Transverse colon (tissue), 4 donors: Measurements from ENCODE around the gene NOTCH2. TPM values are rescaled to one million over a fixed set of nuclear protein-coding genes. Genes with fewer than 3 reads are reported as not detected.

Source experiments
- DNase-seq: peaks from one replicate; pipeline ENCODE4 v3.0.0-alpha.2; 2019
- H3K27ac ChIP-seq, 4 donors: fragments of 200-600 bp; sonication (generic); 2 replicates each; pipeline ENCODE4 v1.5.1; 2016 to 2018; ENCODE audit warnings: inconsistent platforms in 4 of 4
- H3K27me3 ChIP-seq: fragments of 200-600 bp; sonication (generic); 2 replicates; pipeline ENCODE4 v1.5.1; 2017; ENCODE audit warnings: inconsistent platforms
- H3K36me3 ChIP-seq, 4 donors: fragments of 200-600 bp; sonication (generic); 2 replicates each; pipeline ENCODE4 v1.5.1; 2017 to 2019; ENCODE audit warnings: inconsistent platforms in 4 of 4
- H3K4me1 ChIP-seq, 4 donors: fragments of 200-600 bp; sonication (generic); 2 replicates each; pipeline ENCODE4 v1.5.1; 2017 to 2020; ENCODE audit warnings: inconsistent platforms in 4 of 4
- H3K4me3 ChIP-seq, 4 donors: fragments of 200-600 bp; sonication (generic); 1 replicate in 1 of 4; 2 replicates in 3 of 4; pipeline versions ENCODE4 v1.5.1 to v1.6.1; 2017 to 2019; ENCODE audit warnings: inconsistent platforms in 4 of 4
- H3K9me3 ChIP-seq, 2 donors: fragments of 200-600 bp; sonication (generic); 2 replicates each; pipeline ENCODE4 v1.5.1; 2017 to 2019; ENCODE audit warnings: inconsistent platforms in 2 of 2
- EP300 ChIP-seq: sonication (generic); formaldehyde crosslinking; IDR thresholded peaks from one replicate; pipeline ENCODE4 v1.6.1; 2017; ENCODE audit warnings: antibody characterized with exemption, low read depth
- POLR2A ChIP-seq: fragments of 450-650 bp; IDR thresholded peaks from one replicate; pipeline ENCODE4 v1.6.1; 2016; ENCODE audit warnings: antibody characterized with exemption, mild to moderate bottlenecking, moderate library complexity
- POLR2AphosphoS5 ChIP-seq, 3 donors: sonication (generic); formaldehyde crosslinking; IDR thresholded peaks; one replicate each; pipeline ENCODE4 v1.6.1; 2016; ENCODE audit warnings: antibody characterized with exemption in 3 of 3
- WGBS, 2 donors: methylation state at CpG; one replicate each; pipeline ENCODE4 v1.1.5; 2018; ENCODE audit warnings: low coverage in 1 of 2; 5-methylcytosine and 5-hydroxymethylcytosine counted together
- in situ Hi-C, 4 donors: fragments of 200-750 bp; cut with MboI; loops; one replicate each; pipeline versions ENCODE4 v1.15.0 to v1.15.1; 2017; ENCODE audit warnings: low sequenced_read_pairs in 3 of 4, low pct_ligation_motif_present in 1 of 4, low pct_unique_long_range_greater_than_20kb in 1 of 4
- intact Hi-C: fragments of 100-400 bp; cut with DNase I; formaldehyde crosslinking; loops from one replicate; pipeline ENCODE4 v1.15.1; 2023; ENCODE audit warnings: low total_unique reads
- total RNA-seq, 4 donors: library from RNA; depleted of rRNA; stranded (reverse); fragments of >200 nt; gene quantifications; one replicate each; pipeline ENCODE4 v1.1.0, GENCODE V29; 2016
- TF ChIP-seq, protein P1 (sequence below), 5 experiments: fragments of 200-600 bp in 3 of 5; fragments of 450-650 bp in 2 of 5; sonication (generic) in 3 of 5; IDR thresholded peaks; 1 replicate in 2 of 5; 2 replicates in 3 of 5; pipeline ENCODE4 v1.5.1; 2016 to 2017; ENCODE audit warnings: antibody characterized with exemption in 5 of 5, inconsistent platforms in 3 of 5, mild to moderate bottlenecking in 2 of 5, moderate library complexity in 1 of 5

The NOTCH2 gene
- total RNA-seq, 4 donors from 2014 or later = 24.7 to 80.0 (median 47.1) TPM

DNA sequence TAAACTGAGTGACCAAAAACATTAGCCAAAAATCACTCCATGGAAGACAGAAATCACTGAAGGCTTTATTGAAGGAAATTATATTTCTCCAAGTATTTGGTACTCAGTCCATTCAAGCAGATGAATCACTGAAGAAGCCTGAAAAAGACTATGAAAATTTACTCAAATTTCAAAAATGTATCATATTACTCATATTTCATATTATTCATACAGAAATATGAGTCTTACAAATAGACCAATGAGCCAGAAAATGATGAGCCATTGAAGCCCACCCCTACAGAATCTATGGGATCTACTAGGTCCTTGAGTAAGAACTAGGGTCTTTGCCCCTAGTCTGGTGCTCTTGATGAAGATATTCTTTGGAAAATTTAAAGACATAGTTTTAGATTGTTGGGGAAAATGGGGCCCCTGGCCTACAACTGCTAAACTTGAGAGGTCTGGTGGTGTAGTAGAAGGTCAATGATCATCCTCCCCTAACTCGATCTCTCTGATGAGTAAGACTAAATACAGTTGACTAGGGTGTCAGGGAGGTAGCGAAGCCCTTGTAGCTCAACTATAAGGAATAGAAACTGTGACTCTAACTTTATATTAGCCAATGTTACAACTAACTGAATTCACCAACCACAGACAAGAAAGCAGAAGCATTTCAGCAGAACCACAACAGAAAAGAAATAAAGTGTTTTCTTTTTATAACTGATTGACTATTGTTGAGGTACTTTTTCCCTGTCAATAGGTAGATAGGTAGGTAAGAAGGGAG is 81.0 kb downstream of the NOTCH2 start:
- no peaks in the 10 kb centered on the region for H3K27me3 ChIP-seq
- DNase-seq = no peak
- no peak overlapping the region for H3K27ac ChIP-seq
- no peak overlapping the region for H3K4me3 ChIP-seq
- H3K36me3 ChIP-seq = peaks cover 0 to 3% (median 0%) of the 10 kb centered on the region in 4 donors
- in situ Hi-C loops = no loop called here
- no peaks in the 10 kb centered on the region for H3K9me3 ChIP-seq
- intact Hi-C loops = no loop called here
- no peak for TF ChIP-seq POLR2AphosphoS5 (IDR thresholded peaks at IDR 0.05)
- TF ChIP-seq EP300 = no peak
- TF ChIP-seq POLR2A = no peak
- TF ChIP-seq, protein P1, sequence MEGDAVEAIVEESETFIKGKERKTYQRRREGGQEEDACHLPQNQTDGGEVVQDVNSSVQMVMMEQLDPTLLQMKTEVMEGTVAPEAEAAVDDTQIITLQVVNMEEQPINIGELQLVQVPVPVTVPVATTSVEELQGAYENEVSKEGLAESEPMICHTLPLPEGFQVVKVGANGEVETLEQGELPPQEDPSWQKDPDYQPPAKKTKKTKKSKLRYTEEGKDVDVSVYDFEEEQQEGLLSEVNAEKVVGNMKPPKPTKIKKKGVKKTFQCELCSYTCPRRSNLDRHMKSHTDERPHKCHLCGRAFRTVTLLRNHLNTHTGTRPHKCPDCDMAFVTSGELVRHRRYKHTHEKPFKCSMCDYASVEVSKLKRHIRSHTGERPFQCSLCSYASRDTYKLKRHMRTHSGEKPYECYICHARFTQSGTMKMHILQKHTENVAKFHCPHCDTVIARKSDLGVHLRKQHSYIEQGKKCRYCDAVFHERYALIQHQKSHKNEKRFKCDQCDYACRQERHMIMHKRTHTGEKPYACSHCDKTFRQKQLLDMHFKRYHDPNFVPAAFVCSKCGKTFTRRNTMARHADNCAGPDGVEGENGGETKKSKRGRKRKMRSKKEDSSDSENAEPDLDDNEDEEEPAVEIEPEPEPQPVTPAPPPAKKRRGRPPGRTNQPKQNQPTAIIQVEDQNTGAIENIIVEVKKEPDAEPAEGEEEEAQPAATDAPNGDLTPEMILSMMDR (IDR thresholded peaks at IDR 0.05) = no peak
- H3K4me1 ChIP-seq = peaks cover 0 to 14% (median 6%) of the 10 kb centered on the region in 4 donors
- WGBS, 2 donors = 67 to 75% methylated on average over 2 of the region's 2 CpGs

DNA sequence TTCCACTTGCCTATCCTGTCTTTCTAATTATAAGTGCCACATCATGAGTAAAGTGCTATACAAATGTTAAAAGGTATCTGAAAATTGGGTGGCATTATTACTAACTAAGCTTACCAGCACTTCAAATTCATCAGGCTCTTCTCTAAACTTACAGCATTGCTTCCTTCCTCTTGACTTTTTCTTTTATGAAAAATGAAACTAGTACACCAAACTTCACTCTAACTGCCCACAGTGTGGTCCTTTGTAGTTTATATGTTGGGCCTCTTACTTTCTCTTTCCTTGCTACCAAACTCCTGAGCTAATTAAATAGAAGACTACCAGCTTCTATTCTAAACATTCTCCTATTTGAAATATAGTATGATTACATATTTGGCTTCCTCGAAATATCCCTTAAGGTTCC is 81.8 kb downstream of the NOTCH2 start:
- Histone ChIP-seq H3K9me3 (no peaks in the 10 kb centered on the region), H3K4me3 (no peak overlapping the region), H3K27me3 (no peaks in the 10 kb centered on the region), H3K4me1 (peaks cover 0 to 14% (median 6%) of the 10 kb centered on the region in 4 donors), H3K27ac (peak overlapping the region; percentile 10 to 48 (median 36)), H3K36me3 (peaks cover 0 to 3% (median 0%) of the 10 kb centered on the region in 4 donors)
- WGBS, 2 donors = 50 to 74% methylated on average over 1 of the region's 1 CpG
- in situ Hi-C loops = no loop called here
- no peak for TF ChIP-seq EP300
- no peak for TF ChIP-seq POLR2A
- TF ChIP-seq POLR2AphosphoS5 (IDR thresholded peaks at IDR 0.05) = no peak
- TF ChIP-seq, protein P1 (IDR thresholded peaks at IDR 0.05) = no peak
- intact Hi-C loops = no loop called here
- DNase-seq = no peak

DNA sequence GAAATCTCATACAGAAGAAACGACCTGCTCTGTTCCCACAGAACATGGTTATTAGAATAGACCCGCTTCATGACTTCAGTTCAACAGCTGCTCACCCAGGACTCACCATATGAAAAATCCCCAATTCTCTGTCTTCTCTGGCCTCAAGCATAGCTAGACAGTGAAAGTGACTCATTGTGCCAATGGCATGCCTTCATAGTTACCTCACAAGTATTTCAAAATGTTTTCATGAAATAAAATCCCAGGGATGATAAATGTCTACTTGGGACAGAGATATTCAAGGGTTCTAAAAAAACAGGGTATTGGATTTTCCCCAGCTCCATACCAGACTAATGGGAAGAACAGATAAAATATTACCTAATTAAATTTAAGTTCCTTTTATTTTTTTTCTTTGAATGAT is 82.3 kb downstream of the NOTCH2 start:
- intact Hi-C loops = no loop called here
- TF ChIP-seq POLR2A (no peak), POLR2AphosphoS5 (IDR thresholded peaks at IDR 0.05) (peak in 1 of 3 donors; percentile 16)
- Histone ChIP-seq H3K4me1 (peaks cover 0 to 18% (median 6%) of the 10 kb centered on the region in 4 donors), H3K36me3 (peaks cover 0 to 3% (median 0%) of the 10 kb centered on the region in 4 donors), H3K9me3 (no peaks in the 10 kb centered on the region), H3K4me3 (no peak overlapping the region), H3K27me3 (no peaks in the 10 kb centered on the region), H3K27ac (peak overlapping the region; percentile 10 to 48 (median 36))
- DNase-seq = no peak
- in situ Hi-C loops = no loop called here
- 71% methylated on average over 2 of the region's 2 CpGs; no CpG with 5 or more reads in 1 of the 2 donors for WGBS, 2 donors

DNA sequence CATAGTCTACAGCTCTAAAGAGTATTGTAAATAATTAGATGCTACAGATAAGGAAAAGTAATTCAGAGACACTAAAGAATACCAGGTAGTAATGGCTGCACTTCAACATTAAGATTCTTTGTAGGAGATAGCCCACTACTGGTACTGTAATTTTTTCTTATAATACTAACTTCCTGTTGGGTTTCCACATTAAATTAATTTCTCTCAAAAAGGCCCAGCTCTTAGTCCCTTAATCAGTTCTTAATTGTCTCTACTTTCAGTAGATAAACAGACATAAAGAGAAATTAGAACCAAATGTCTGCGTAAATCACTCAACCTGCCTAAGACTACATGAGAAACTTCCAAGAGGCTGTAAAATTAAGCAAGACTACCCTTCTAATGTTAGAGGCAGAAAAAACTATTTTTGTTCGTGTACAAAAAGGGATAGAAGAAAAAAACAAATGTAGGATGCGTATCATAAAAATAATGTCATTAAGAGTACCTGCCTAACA is 83.4 kb downstream of the NOTCH2 start:
- no peak overlapping the region for H3K4me3 ChIP-seq
- no peak for TF ChIP-seq EP300
- TF ChIP-seq POLR2AphosphoS5 (IDR thresholded peaks at IDR 0.05) = no peak
- TF ChIP-seq, protein P1 (IDR thresholded peaks at IDR 0.05) = no peak
- TF ChIP-seq POLR2A = no peak
- no peaks in the 10 kb centered on the region for H3K9me3 ChIP-seq
- in situ Hi-C loops = no loop called here
- DNase-seq = no peak
- H3K4me1 ChIP-seq = peaks cover 0 to 22% (median 6%) of the 10 kb centered on the region in 4 donors
- WGBS, 2 donors = 92 to 94% methylated on average over 2 to 3 of the region's 3 CpGs
- H3K27me3 ChIP-seq = no peaks in the 10 kb centered on the region
- H3K27ac ChIP-seq = no peak overlapping the region
- intact Hi-C loops = no loop called here
- peaks cover 0 to 3% (median 0%) of the 10 kb centered on the region in 4 donors for H3K36me3 ChIP-seq
